ENCODE measurements around the gene ANKRD28.
A peak's percentile ranks its signal among the peaks of the same experiment; 100 is the strongest.

Gene ANKRD28

GRCh38 chr3:15659254-15659975 is 138.4 kb downstream of the ANKRD28 start:
- DNase-seq, result no peak

- DNase-seq, result peak in 1 of 2 donors; percentile 34
Measured at GRCh38 chr3:15657016-15657415, 140.8 kb downstream of the ANKRD28 start.

GRCh38 chr3:15656342-15656741 is 141.4 kb downstream of the ANKRD28 start:
- DNase-seq, result no peak

- no peak for DNase-seq
Measured at GRCh38 chr3:15654891-15655290, 142.9 kb downstream of the ANKRD28 start.

GRCh38 chr3:15654127-15654526 is 143.7 kb downstream of the ANKRD28 start:
- no peak for DNase-seq

- DNase-seq, result no peak
Measured at GRCh38 chr3:15653321-15653720, 144.5 kb downstream of the ANKRD28 start.

GRCh38 chr3:15651396-15651795 is 146.4 kb downstream of the ANKRD28 start:
- DNase-seq, result no peak

- no peak for DNase-seq
Measured at GRCh38 chr3:15649858-15650257, 147.9 kb downstream of the ANKRD28 start.

GRCh38 chr3:15649341-15649740 is 148.4 kb downstream of the ANKRD28 start:
- no peak for DNase-seq

GRCh38 chr3:15647611-15648167 is 150.1 kb downstream of the ANKRD28 start:
- DNase-seq, result peak in 1 of 2 donors; percentile 92

GRCh38 chr3:15646851-15647511 is 150.8 kb downstream of the ANKRD28 start:
- no peak for DNase-seq

- DNase-seq, result no peak
Measured at GRCh38 chr3:15645740-15646501, 151.9 kb downstream of the ANKRD28 start.

GRCh38 chr3:15645246-15645645 is 152.5 kb downstream of the ANKRD28 start:
- no peak for DNase-seq

GRCh38 chr3:15638891-15639262 is 158.9 kb downstream of the ANKRD28 start:
- DNase-seq, result no peak

GRCh38 chr3:15638193-15638890 is 159.4 kb downstream of the ANKRD28 start:
- no peak for DNase-seq

- DNase-seq, result no peak
Measured at GRCh38 chr3:15637131-15637951, 160.4 kb downstream of the ANKRD28 start.

GRCh38 chr3:15636028-15636709 is 161.6 kb downstream of the ANKRD28 start:
- DNase-seq, result peak; percentile 26 to 79

- no peak for DNase-seq
Measured at GRCh38 chr3:15635121-15635661, 162.6 kb downstream of the ANKRD28 start.

GRCh38 chr3:15634671-15635070 is 163.1 kb downstream of the ANKRD28 start:
- DNase-seq, result no peak

- DNase-seq, result no peak
Measured at GRCh38 chr3:15633766-15634598, 163.8 kb downstream of the ANKRD28 start.
